HepG2 (cell line): ENCODE data around the gene TTC23. TPM values are rescaled to one million over a fixed set of nuclear protein-coding genes. Genes with fewer than 3 reads are reported as not detected.

ENCODE experiments used
- ATAC-seq: fragments of 200-7000 bp; cut with Tn5 transposase; 3 replicates; pipeline ENCODE4 v1.9.1; 2020; ENCODE audit warnings: mild to moderate bottlenecking, moderate library complexity
- BruUV-seq: library from RNA; stranded (reverse); fragments of 400-500 nt; replicated peaks from 2 replicates; lab custom pipeline; 2021; lab: Mats Ljungman, UMichigan
- CTCF ChIA-PET: fragments of 300-600 bp; formaldehyde crosslinking; extraction: SDS; loops from one replicate; lab custom pipeline; 2021; ENCODE audit warnings: low total read pairs, inconsistent platforms, low intra/inter-chr PET ratio; lab: Yijun Ruan, JAX
- POLR2A ChIA-PET: fragments of 350-600 bp; sonication (Branson Sonifier 250); formaldehyde crosslinking; loops from one replicate; lab custom pipeline; 2020; ENCODE audit warnings: antibody characterized with exemption, inconsistent platforms; lab: Yijun Ruan, JAX
- DNase-seq: peaks from one replicate; pipeline ENCODE4 v3.0.0-alpha.2; 2015; ENCODE audit warnings: low spot score
- FAIRE-seq: peaks from 3 replicates; lab custom pipeline; 2011; peaks lifted over from hg19 to GRCh38; lab: Jason Lieb, UNC
- H2AFZ ChIP-seq: one replicate; pipeline ENCODE4 v1.6.1; 2011; ENCODE audit warnings: low read length, inconsistent platforms
- H3K27ac ChIP-seq: fragments of 300-600 bp; 3 replicates; pipeline ENCODE4 v1.8.0; 2011; ENCODE audit warnings: mixed run types, mild to moderate bottlenecking, mixed read lengths, low read length, inconsistent platforms; ENCODE audit not compliant: insufficient read depth; ENCODE audit errors: extremely low read length
- H3K27me3 ChIP-seq, 2 experiments: fragments of 200-600 bp in 1 of 2; 2 replicates in 1 of 2; 3 replicates in 1 of 2; pipeline versions ENCODE4 v1.6.0 to v1.8.0; 2011; ENCODE audit warnings: low read length in 2 of 2, mild to moderate bottlenecking in 2 of 2, moderate library complexity in 2 of 2, inconsistent platforms in 1 of 2; ENCODE audit not compliant: insufficient read depth in 2 of 2, control insufficient read depth in 1 of 2
- H3K36me3 ChIP-seq, 2 experiments: fragments of 200-600 bp in 1 of 2; replicated peaks in 1 of 2; 2 replicates in 1 of 2; 3 replicates in 1 of 2; pipeline versions ENCODE4 v1.5.1 to v1.8.0; 2011; ENCODE audit warnings: low read length in 2 of 2, inconsistent platforms in 1 of 2; ENCODE audit not compliant: insufficient read depth in 2 of 2, control insufficient read depth in 1 of 2
- H3K4me1 ChIP-seq: 2 replicates; pipeline ENCODE4 v1.5.1; 2012; ENCODE audit warnings: low read length, inconsistent platforms; ENCODE audit not compliant: insufficient read depth
- H3K4me2 ChIP-seq: 2 replicates; pipeline ENCODE4 v1.6.0; 2011; ENCODE audit warnings: low read depth, low read length, inconsistent platforms
- H3K4me3 ChIP-seq, 3 experiments: fragments of 200-600 bp in 1 of 3; sonication (generic), shearing (Covaris generic) in 1 of 3; replicated peaks in 1 of 3; 2 replicates each; pipeline ENCODE4 v1.5.1; 2011 to 2016; ENCODE audit warnings: low read length in 3 of 3, inconsistent platforms in 2 of 3, low read depth in 2 of 3, mild to moderate bottlenecking in 2 of 3, control low read depth in 1 of 3, mixed read lengths in 1 of 3; ENCODE audit not compliant: insufficient read depth in 1 of 3
- H3K79me2 ChIP-seq: one replicate; pipeline ENCODE4 v1.6.1; 2011; ENCODE audit warnings: low read length, inconsistent platforms; ENCODE audit not compliant: insufficient read depth
- H3K9ac ChIP-seq: 2 replicates; pipeline ENCODE4 v1.6.0; 2011; ENCODE audit warnings: mild to moderate bottlenecking, low read depth, low read length, inconsistent platforms; ENCODE audit not compliant: insufficient read depth
- H3K9me3 ChIP-seq: 2 replicates; pipeline ENCODE4 v1.5.1; 2012; ENCODE audit warnings: mild to moderate bottlenecking, low read length
- H4K20me1 ChIP-seq: 2 replicates; pipeline ENCODE4 v1.6.0; 2011; ENCODE audit warnings: inconsistent platforms, mild to moderate bottlenecking, low read length, moderate library complexity; ENCODE audit not compliant: insufficient read depth
- FOSL1 ChIP-seq: sonication (generic); formaldehyde crosslinking; IDR thresholded peaks from 2 replicates; pipeline ENCODE4 v1.9.0; 2021; ENCODE audit warnings: missing genetic modification reagents, borderline replicate concordance
- KLF9 ChIP-seq: IDR thresholded peaks from 2 replicates; pipeline ENCODE4 v1.6.1; 2016; ENCODE audit warnings: low read depth
- SIN3A ChIP-seq: IDR thresholded peaks from 2 replicates; pipeline ENCODE4 v1.6.1; 2011; ENCODE audit warnings: low read depth, mild to moderate bottlenecking, control low read depth, low read length, borderline replicate concordance
- ZBTB38 ChIP-seq: sonication (generic); formaldehyde crosslinking; IDR thresholded peaks from 2 replicates; pipeline ENCODE4 v1.5.1; 2020; ENCODE audit warnings: mild to moderate bottlenecking, missing genetic modification reagents
- ZBTB46 ChIP-seq: sonication (generic); formaldehyde crosslinking; IDR thresholded peaks from 2 replicates; pipeline ENCODE4 v1.4.0; 2020; ENCODE audit warnings: mild to moderate bottlenecking, missing genetic modification reagents, borderline replicate concordance
- ZBTB8A ChIP-seq: sonication (generic); formaldehyde crosslinking; IDR thresholded peaks from 2 replicates; pipeline ENCODE4 v1.4.0; 2020; ENCODE audit warnings: mild to moderate bottlenecking, low read depth, missing genetic modification reagents, borderline replicate concordance
- WGBS: methylation state at CpG from one replicate; pipeline ENCODE4 v1.1.6; 2017; ENCODE audit warnings: low lambda C conversion rate; 5-methylcytosine and 5-hydroxymethylcytosine counted together
- in situ Hi-C: cut with HindIII; loops from 2 replicates; pipeline ENCODE4 v1.10.0; 2017; ENCODE audit warnings: low pct_unique_long_range_greater_than_20kb; ENCODE audit not compliant: extremely low pct_ligation_motif_present
- intact Hi-C: fragments of 100-400 bp; cut with micrococcal nuclease; formaldehyde crosslinking; loops from one replicate; pipeline ENCODE4 v1.10.0; 2022; ENCODE audit not compliant: unreplicated experiment
- polyA plus RNA-seq, 8 experiments: library from polyadenylated mRNA; depleted of rRNA in 3 of 8; stranded (reverse) in 7 of 8; unstranded in 1 of 8; fragments of >200 nt; fragmentation: Illumina TruSeq in 4 of 8; extraction: Trizol in 4 of 8; gene quantifications; 2 replicates each; pipeline versions ENCODE4 v1.2.1 to v1.2.3, GENCODE V29; 2011 to 2016; ENCODE audit warnings: low read depth in 4 of 8, missing spikeins in 1 of 8, mixed read lengths in 1 of 8; ENCODE audit not compliant: insufficient read depth in 1 of 8
- total RNA-seq, 5 experiments: library from RNA; depleted of rRNA; stranded (reverse); fragments of >200 nt; fragmentation: Illumina TruSeq; extraction: Trizol; gene quantifications; 2 replicates each; pipeline ENCODE4 v1.2.3, GENCODE V29; 2016; ENCODE audit warnings: low read depth in 1 of 5

The TTC23 gene
- total and polyA plus RNA-seq, 2 of the 13 experiments (the other 11 are each of a cell fraction or from before 2014, with no cell fraction given) = 1.6 to 11.7 TPM

- no peak for TF ChIP-seq ZBTB46
- TF ChIP-seq, all 625 proteins: peak for 4
Observed at GRCh38 chr15:99118258-99118632, 131.1 kb downstream of the TTC23 start (continued).

DNA sequence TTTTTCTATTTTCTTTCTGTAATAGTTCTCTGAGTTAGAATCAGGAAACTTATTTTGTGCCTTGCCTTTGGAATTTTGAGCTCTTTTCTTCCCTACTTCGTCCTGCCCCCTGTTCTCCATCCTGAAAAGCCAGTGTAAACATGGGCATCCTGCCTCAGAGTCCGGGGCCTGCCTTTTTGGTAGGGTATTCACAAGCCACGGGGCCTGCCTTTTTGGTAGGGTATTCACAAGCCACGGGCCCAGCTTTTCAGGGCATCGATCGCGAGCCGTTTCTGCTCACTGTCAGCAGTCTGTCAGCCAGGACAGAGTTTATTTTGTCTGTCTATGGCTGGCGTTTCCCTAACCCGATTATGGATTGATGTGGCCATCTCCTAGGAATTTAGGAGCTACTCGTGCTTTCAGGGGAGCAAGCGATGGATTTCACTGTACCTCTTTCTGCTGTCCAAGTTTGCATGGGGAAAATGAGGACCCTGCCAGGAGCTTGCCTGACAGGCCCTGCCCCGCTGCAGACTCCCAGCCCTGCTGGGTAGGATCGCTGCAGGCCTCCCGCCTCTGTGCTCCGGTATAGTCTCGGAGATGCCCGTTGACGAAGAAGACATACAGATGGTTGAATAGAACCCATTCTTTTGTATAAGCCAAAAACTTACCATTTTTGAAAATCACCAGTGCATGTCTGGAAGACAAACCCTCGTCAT is 131.7 kb downstream of the TTC23 start:
- WGBS = 88% methylated on average over 20 of the region's 20 CpGs
- Histone ChIP-seq H3K4me2 (no peak overlapping the region), H3K9ac (no peak overlapping the region), H3K36me3 (no peaks in the 10 kb centered on the region; a peak in 1 of 5 replicates), H3K79me2 (no peaks in the 10 kb centered on the region), H2AFZ (no peak overlapping the region), H3K9me3 (no peaks in the 10 kb centered on the region), H3K27me3 (no peaks in the 10 kb centered on the region), H4K20me1 (no peaks in the 10 kb centered on the region), H3K4me1 (peaks cover 22% of the 10 kb centered on the region), H3K27ac (no peak overlapping the region), H3K4me3 (no peak overlapping the region)
- intact Hi-C loops (no loop called here), in situ Hi-C loops (no loop called here)
- ATAC-seq (no peak), FAIRE-seq (no peak), DNase-seq (no peak)
- CTCF ChIA-PET = no interaction called here
- BruUV-seq = no TSS peak
- no peak for TF ChIP-seq KLF9 (CRISPR knock-in tag)
- TF ChIP-seq FOSL1 (CRISPR knock-in tag) = no peak
- 0 out of 2 replicates have a peak, but pooled peaks have one; percentile 12 for TF ChIP-seq ZBTB38 (CRISPR knock-in tag)
- no peak for TF ChIP-seq SIN3A
- TF ChIP-seq ZBTB8A (CRISPR knock-in tag) = no peak
- POLR2A ChIA-PET = no interaction called here
